H9 (cell line): ENCODE results near the gene RNGTT. TPM values are rescaled to one million over a fixed set of nuclear protein-coding genes. Genes with fewer than 3 reads are reported as not detected.

Experiments used
- DNase-seq: peaks from one replicate; pipeline ENCODE4 v3.0.0-alpha.2; 2017
- H2AFZ ChIP-seq: one replicate; pipeline ENCODE4 v1.6.1; 2013; ENCODE audit warnings: mild to moderate bottlenecking, low read length, control low read depth, moderate library complexity
- H2AK5ac ChIP-seq: 2 replicates; pipeline ENCODE4 v1.6.1; 2013; ENCODE audit warnings: low read length, control low read depth, mixed read lengths; ENCODE audit not compliant: insufficient read length
- H2BK120ac ChIP-seq: one replicate; pipeline ENCODE4 v1.6.1; 2013; ENCODE audit warnings: low read depth, mild to moderate bottlenecking, low read length, control low read depth, inconsistent platforms; ENCODE audit not compliant: poor library complexity, severe bottlenecking
- H2BK12ac ChIP-seq: 2 replicates; pipeline ENCODE4 v1.6.1; 2013; ENCODE audit warnings: low read length, control low read depth, mixed read lengths, low read depth; ENCODE audit not compliant: insufficient read length
- H2BK15ac ChIP-seq: 2 replicates; pipeline ENCODE4 v1.6.1; 2013; ENCODE audit warnings: low read depth, low read length, control low read depth
- H2BK20ac ChIP-seq: one replicate; pipeline ENCODE4 v1.6.1; 2013; ENCODE audit warnings: low read depth, mild to moderate bottlenecking, low read length, control low read depth, inconsistent platforms; ENCODE audit not compliant: poor library complexity, severe bottlenecking
- H2BK5ac ChIP-seq: 2 replicates; pipeline ENCODE4 v1.6.1; 2013; ENCODE audit warnings: low read length, control low read depth, mixed read lengths; ENCODE audit not compliant: insufficient read length
- H3K14ac ChIP-seq: 2 replicates; pipeline ENCODE4 v1.6.1; 2013; ENCODE audit warnings: low read length, control low read depth; ENCODE audit not compliant: insufficient read depth
- H3K18ac ChIP-seq: 2 replicates; pipeline ENCODE4 v1.6.1; 2013; ENCODE audit warnings: low read depth, mild to moderate bottlenecking, mixed read lengths, low read length, control low read depth; ENCODE audit not compliant: insufficient read length
- H3K23ac ChIP-seq: 2 replicates; pipeline ENCODE4 v1.6.1; 2013; ENCODE audit warnings: low read length, control low read depth, mixed read lengths, low read depth; ENCODE audit not compliant: insufficient read length
- H3K23me2 ChIP-seq: 2 replicates; pipeline ENCODE4 v1.6.1; 2013; ENCODE audit warnings: low read depth, mild to moderate bottlenecking, mixed read lengths, low read length, control low read depth; ENCODE audit not compliant: insufficient read length, poor library complexity, severe bottlenecking
- H3K27ac ChIP-seq: 2 replicates; pipeline ENCODE4 v1.5.1; 2013; ENCODE audit warnings: low read length, control low read depth, mixed read lengths, low read depth; ENCODE audit not compliant: insufficient read length
- H3K27me3 ChIP-seq: 2 replicates; pipeline ENCODE4 v1.6.1; 2013; ENCODE audit warnings: low read length, control low read depth, inconsistent platforms; ENCODE audit not compliant: insufficient read depth
- H3K4ac ChIP-seq: 2 replicates; pipeline ENCODE4 v1.6.1; 2013; ENCODE audit warnings: low read depth, mild to moderate bottlenecking, control low read depth, inconsistent platforms, low read length, moderate library complexity
- H3K4me1 ChIP-seq: 2 replicates; pipeline ENCODE4 v1.6.1; 2013; ENCODE audit warnings: low read length, control low read depth, inconsistent platforms; ENCODE audit not compliant: insufficient read depth
- H3K4me2 ChIP-seq: 2 replicates; pipeline ENCODE4 v1.6.1; 2013; ENCODE audit warnings: low read length, control low read depth, mixed read lengths; ENCODE audit not compliant: insufficient read length, insufficient read depth
- H3K56ac ChIP-seq: 2 replicates; pipeline ENCODE4 v1.6.1; 2013; ENCODE audit warnings: low read depth, mild to moderate bottlenecking, mixed read lengths, low read length, control low read depth; ENCODE audit not compliant: insufficient read length
- H3K79me1 ChIP-seq: 2 replicates; pipeline ENCODE4 v1.6.1; 2013; ENCODE audit warnings: low read depth, mild to moderate bottlenecking, moderate library complexity, low read length, control low read depth, inconsistent platforms; ENCODE audit not compliant: insufficient read depth, poor library complexity, severe bottlenecking
- H3K79me2 ChIP-seq: 2 replicates; pipeline ENCODE4 v1.6.1; 2013; ENCODE audit warnings: low read length, control low read depth, inconsistent platforms; ENCODE audit not compliant: insufficient read depth
- H3K9ac ChIP-seq: 2 replicates; pipeline ENCODE4 v1.6.1; 2013; ENCODE audit warnings: low read length, control low read depth, mixed read lengths; ENCODE audit not compliant: insufficient read length; ENCODE audit errors: extremely low read depth
- H3K9me3 ChIP-seq: one replicate; pipeline ENCODE4 v1.6.1; 2013; ENCODE audit warnings: low read depth, low read length, inconsistent platforms; ENCODE audit not compliant: control insufficient read depth
- H3T11ph ChIP-seq: one replicate; pipeline ENCODE4 v1.6.1; 2013; ENCODE audit warnings: mild to moderate bottlenecking, low read length, control low read depth, inconsistent platforms
- H4K20me1 ChIP-seq: one replicate; pipeline ENCODE4 v1.6.1; 2013; ENCODE audit not compliant: control insufficient read depth, insufficient read length, insufficient read depth
- H4K5ac ChIP-seq: 2 replicates; pipeline ENCODE4 v1.6.1; 2013; ENCODE audit warnings: low read depth, mild to moderate bottlenecking, mixed read lengths, low read length, control low read depth; ENCODE audit not compliant: insufficient read length
- H4K8ac ChIP-seq: replicated peaks from 2 replicates; pipeline ENCODE4 v1.6.1; 2013; ENCODE audit warnings: low read length, control low read depth, mixed read lengths, low read depth; ENCODE audit not compliant: insufficient read length
- H4K91ac ChIP-seq: 2 replicates; pipeline ENCODE4 v1.6.1; 2013; ENCODE audit warnings: low read depth, mild to moderate bottlenecking, moderate library complexity, mixed read lengths, low read length, control low read depth; ENCODE audit not compliant: insufficient read length
- H3K27ac Mint-ChIP-seq, 3 experiments: 2 replicates in 2 of 3; 3 replicates in 1 of 3; pipeline ENCODE4 v1.8.0; 2020 to 2021; ENCODE audit warnings: mixed read lengths in 3 of 3, mild to moderate bottlenecking in 1 of 3, moderate library complexity in 1 of 3
- H3K27me3 Mint-ChIP-seq: 2 replicates; pipeline ENCODE4 v1.8.0; 2021; ENCODE audit warnings: low read depth, mild to moderate bottlenecking, moderate library complexity, mixed read lengths
- H3K36me3 Mint-ChIP-seq, 3 experiments: 2 replicates in 2 of 3; 3 replicates in 1 of 3; pipeline ENCODE4 v1.8.0; 2020 to 2021; ENCODE audit warnings: low read depth in 3 of 3, mixed read lengths in 3 of 3; ENCODE audit not compliant: insufficient read depth in 1 of 3
- H3K4me1 Mint-ChIP-seq, 2 experiments: 2 replicates each; pipeline ENCODE4 v1.8.0; 2020; ENCODE audit warnings: mixed read lengths in 2 of 2
- H3K4me3 Mint-ChIP-seq, 2 experiments: 2 replicates in 1 of 2; 3 replicates in 1 of 2; pipeline ENCODE4 v1.8.0; 2020 to 2021; ENCODE audit warnings: mild to moderate bottlenecking in 2 of 2, mixed read lengths in 2 of 2, moderate library complexity in 1 of 2
- H3K9me3 Mint-ChIP-seq, 2 experiments: 2 replicates in 1 of 2; 3 replicates in 1 of 2; pipeline ENCODE4 v1.8.0; 2020; ENCODE audit warnings: mild to moderate bottlenecking in 2 of 2, mixed read lengths in 2 of 2, moderate library complexity in 1 of 2
- WGBS: extraction: QIAGEN DNeasy Blood & Tissue Kit; methylation state at CpG from one replicate; pipeline ENCODE4 v1.1.7; 2013; ENCODE audit warnings: missing lambda C conversion rate, low lambda C conversion rate, mixed read lengths; ENCODE audit not compliant: insufficient read length; ENCODE audit errors: extremely low coverage; 5-methylcytosine and 5-hydroxymethylcytosine counted together
- total RNA-seq: library from RNA; stranded (reverse); gene quantifications from 2 replicates; pipeline ENCODE4 v1.2.1, GENCODE V29; 2021
- TF ChIP-seq, protein P1 (sequence below): fragments of 200-600 bp; sonication (generic); conservative IDR thresholded peaks from 3 replicates; pipeline ENCODE4 v1.8.0; 2021; ENCODE audit warnings: antibody characterized with exemption, mild to moderate bottlenecking

RNGTT gene
- total RNA-seq, 1 experiment from 2014 or later: 20.5 TPM

GRCh38 chr6:88982720-88983119, 19.3 kb upstream of the RNGTT start:
- Mint-ChIP-seq H3K9me3 (no peaks in the 10 kb centered on the region), H3K27ac (no peak overlapping the region), H3K4me1 (no peaks in the 10 kb centered on the region; a peak in 1 of 4 replicates), H3K36me3 (no peaks in the 10 kb centered on the region), H3K4me3 (no peak overlapping the region), H3K27me3 (peaks cover 27% of the 10 kb centered on the region)
- Histone ChIP-seq H3K27me3 (no peaks in the 10 kb centered on the region), H3K4me2 (no peak overlapping the region), H3K56ac (no peak overlapping the region), H4K8ac (no peak overlapping the region), H3K9me3 (no peaks in the 10 kb centered on the region), H2AK5ac (no peak overlapping the region), H2BK12ac (no peak overlapping the region), H2BK5ac (no peak overlapping the region), H2AFZ (no peak overlapping the region), H2BK15ac (no peak overlapping the region), H3K27ac (no peak overlapping the region), H3K14ac (no peak overlapping the region), H4K91ac (no peak overlapping the region), H4K5ac (no peak overlapping the region), H3K4me1 (no peaks in the 10 kb centered on the region), H3K23ac (no peak overlapping the region), H3K18ac (no peak overlapping the region), H3K79me2 (no peaks in the 10 kb centered on the region), H3K4ac (no peak overlapping the region), H3K79me1 (no peaks in the 10 kb centered on the region), H4K20me1 (no peaks in the 10 kb centered on the region), H2BK120ac (no peak overlapping the region), H2BK20ac (no peak overlapping the region), H3K9ac (no peak overlapping the region), H3K23me2 (no peaks in the 10 kb centered on the region), H3T11ph (no peak overlapping the region)
- TF ChIP-seq, protein P1, sequence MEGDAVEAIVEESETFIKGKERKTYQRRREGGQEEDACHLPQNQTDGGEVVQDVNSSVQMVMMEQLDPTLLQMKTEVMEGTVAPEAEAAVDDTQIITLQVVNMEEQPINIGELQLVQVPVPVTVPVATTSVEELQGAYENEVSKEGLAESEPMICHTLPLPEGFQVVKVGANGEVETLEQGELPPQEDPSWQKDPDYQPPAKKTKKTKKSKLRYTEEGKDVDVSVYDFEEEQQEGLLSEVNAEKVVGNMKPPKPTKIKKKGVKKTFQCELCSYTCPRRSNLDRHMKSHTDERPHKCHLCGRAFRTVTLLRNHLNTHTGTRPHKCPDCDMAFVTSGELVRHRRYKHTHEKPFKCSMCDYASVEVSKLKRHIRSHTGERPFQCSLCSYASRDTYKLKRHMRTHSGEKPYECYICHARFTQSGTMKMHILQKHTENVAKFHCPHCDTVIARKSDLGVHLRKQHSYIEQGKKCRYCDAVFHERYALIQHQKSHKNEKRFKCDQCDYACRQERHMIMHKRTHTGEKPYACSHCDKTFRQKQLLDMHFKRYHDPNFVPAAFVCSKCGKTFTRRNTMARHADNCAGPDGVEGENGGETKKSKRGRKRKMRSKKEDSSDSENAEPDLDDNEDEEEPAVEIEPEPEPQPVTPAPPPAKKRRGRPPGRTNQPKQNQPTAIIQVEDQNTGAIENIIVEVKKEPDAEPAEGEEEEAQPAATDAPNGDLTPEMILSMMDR: peak; percentile 84
- WGBS: no CpG with 5 or more reads among the region's 2 CpGs
- DNase-seq: no peak
